ENCODE measurements around the gene MINPP1.

Gene MINPP1

DNA sequence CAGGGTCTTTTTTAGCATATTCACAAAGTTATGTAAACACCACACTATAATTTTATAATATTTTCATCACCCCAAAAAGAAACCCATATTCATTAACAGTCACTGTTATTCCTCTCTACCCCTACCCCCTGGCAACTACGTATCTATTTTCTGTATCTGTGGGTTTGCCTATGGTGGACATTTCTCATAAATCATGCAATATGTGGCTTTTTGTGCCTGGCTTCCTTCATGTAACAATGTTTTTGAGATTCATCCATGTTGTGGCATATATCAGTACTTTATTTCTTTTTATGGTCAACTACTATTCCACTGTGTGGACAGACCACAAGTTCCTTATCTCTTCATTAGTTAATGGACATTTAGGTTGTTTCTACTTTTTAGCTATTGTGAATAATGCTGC lies 95.9 kb downstream of the MINPP1 start:
- H3K9me3 ChIP-seq, result peaks cover 6% of the 10 kb centered on the region; the same call in 1 of the 2 replicates
- H3K4me1 ChIP-seq, result no peaks in the 10 kb centered on the region
- H3K27me3 ChIP-seq, result no peaks in the 10 kb centered on the region
- TF ChIP-seq Cebpa-rat (IDR thresholded peaks at IDR 0.05), result no peak
- H3K4me2 ChIP-seq, result no peak overlapping the region
- H3K9ac ChIP-seq, result no peak overlapping the region
- H3K27ac ChIP-seq, result no peak overlapping the region
- H3K36me3 ChIP-seq, result no peaks in the 10 kb centered on the region
- no peak overlapping the region for H3K4me3 ChIP-seq
- H4K20me1 ChIP-seq, result no peaks in the 10 kb centered on the region

Measured in BLaER1 (cell line).